ENCODE data around the gene PPA2.
"Not testable (repeated sequence)": the region's sequence is repeated elsewhere in the genome, so short reads cannot be mapped to it uniquely, and the experiment has no call there.

PPA2 gene

DNA sequence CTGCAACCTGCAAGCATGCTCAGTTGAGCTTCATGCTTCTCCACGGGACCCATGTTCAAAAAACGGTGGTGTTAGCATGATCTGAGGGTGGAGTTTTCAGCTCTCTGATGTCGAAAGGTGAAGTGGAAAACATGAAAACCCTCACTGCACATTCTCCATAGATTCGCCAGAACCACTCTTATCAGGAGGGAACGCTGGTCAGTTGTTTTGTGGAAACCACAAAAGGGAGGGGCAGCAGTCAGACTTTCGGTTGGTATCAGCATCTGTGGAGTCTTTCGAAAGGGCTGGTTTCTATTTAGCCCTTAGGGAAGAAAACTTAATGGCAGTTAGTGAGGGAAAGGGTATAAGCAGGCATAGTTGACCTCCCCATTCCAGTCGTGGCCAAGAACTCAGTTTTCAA is 12.6 kb downstream of the PPA2 start:
- H3K27me3 ChIP-seq (ENCODE audit: control insufficient read depth in 2 of 2, insufficient read depth in 2 of 2, low read length in 2 of 2): no peaks in the 10 kb centered on the region

DNA sequence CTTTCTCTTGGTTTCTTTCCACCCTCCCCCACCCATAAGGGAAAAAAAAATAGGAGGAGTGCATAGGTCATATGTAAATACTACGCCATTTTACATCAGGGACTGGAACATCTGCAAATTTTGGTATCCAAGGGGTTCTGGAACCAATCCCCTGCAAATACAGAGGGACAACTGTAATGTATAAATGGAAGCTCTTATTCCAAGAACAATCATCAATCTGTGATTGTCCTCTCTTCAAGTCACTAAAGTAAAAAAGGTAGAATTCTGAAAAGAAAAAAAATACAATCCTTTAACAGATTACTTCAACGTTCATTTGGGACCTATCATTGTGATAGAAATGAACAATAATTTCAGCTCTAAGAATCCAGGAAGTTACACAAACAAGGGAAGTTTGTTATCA is 13.6 kb downstream of the PPA2 start:
- peaks cover 0 to 12% of the 10 kb centered on the region in 2 donors for H3K36me3 ChIP-seq (ENCODE audit: control insufficient read depth in 2 of 2, insufficient read depth in 2 of 2, low read length in 2 of 2)
- no peaks in the 10 kb centered on the region for H3K9me3 ChIP-seq (ENCODE audit: control insufficient read depth in 2 of 2, low read length in 2 of 2)
- H3K4me3 ChIP-seq (ENCODE audit: low read length in 2 of 2): no peak overlapping the region
- H3K27ac ChIP-seq (ENCODE audit: low read depth in 2 of 2, low read length in 2 of 2): no peak overlapping the region
- H3K4me1 ChIP-seq (ENCODE audit: control insufficient read depth in 2 of 2, insufficient read depth in 2 of 2, low read length in 2 of 2): no peaks in the 10 kb centered on the region
- H3K9ac ChIP-seq (ENCODE audit: low read depth in 1 of 2, low read length in 2 of 2): no peak overlapping the region
- no peaks in the 10 kb centered on the region for H3K27me3 ChIP-seq (ENCODE audit: control insufficient read depth in 2 of 2, insufficient read depth in 2 of 2, low read length in 2 of 2)

More for the DNA sequence above, 12.6 kb downstream of the PPA2 start:
- peaks cover 0 to 7% of the 10 kb centered on the region in 2 donors for H3K36me3 ChIP-seq (ENCODE audit: control insufficient read depth in 2 of 2, insufficient read depth in 2 of 2, low read length in 2 of 2)
- H3K27ac ChIP-seq (ENCODE audit: low read depth in 2 of 2, low read length in 2 of 2): no peak overlapping the region
- H3K9ac ChIP-seq (ENCODE audit: low read depth in 1 of 2, low read length in 2 of 2): no peak overlapping the region
- no peak overlapping the region for H3K4me3 ChIP-seq (ENCODE audit: low read length in 2 of 2)
- no peaks in the 10 kb centered on the region for H3K9me3 ChIP-seq (ENCODE audit: control insufficient read depth in 2 of 2, low read length in 2 of 2)
- no peaks in the 10 kb centered on the region for H3K4me1 ChIP-seq (ENCODE audit: control insufficient read depth in 2 of 2, insufficient read depth in 2 of 2, low read length in 2 of 2)

DNA sequence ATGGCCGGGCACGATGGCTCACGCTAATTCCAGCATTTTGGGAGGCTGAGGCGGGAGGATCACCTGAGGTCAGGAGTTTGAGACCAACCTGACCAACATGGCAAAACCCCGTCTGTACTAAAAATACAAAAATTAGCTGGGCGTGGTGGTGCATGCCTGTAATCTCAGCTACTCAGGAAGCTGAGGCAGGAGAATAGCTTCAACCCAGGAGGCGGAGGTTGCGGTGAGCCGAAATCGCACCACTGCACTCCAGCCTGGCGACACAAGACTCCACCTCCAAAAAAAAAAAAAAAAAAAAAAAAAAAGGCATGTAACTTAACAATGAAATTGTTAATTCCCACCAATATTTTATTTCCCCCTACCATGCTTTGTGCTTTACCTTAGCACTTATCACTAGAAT is 15.3 kb downstream of the PPA2 start:
- not testable (repeated sequence) for H3K36me3 ChIP-seq (ENCODE audit: control insufficient read depth in 2 of 2, insufficient read depth in 2 of 2, low read length in 2 of 2); H3K4me1 ChIP-seq (ENCODE audit: control insufficient read depth in 2 of 2, insufficient read depth in 2 of 2, low read length in 2 of 2); H3K27me3 ChIP-seq (ENCODE audit: control insufficient read depth in 2 of 2, insufficient read depth in 2 of 2, low read length in 2 of 2); H3K9ac ChIP-seq (ENCODE audit: low read depth in 1 of 2, low read length in 2 of 2); H3K27ac ChIP-seq (ENCODE audit: low read depth in 2 of 2, low read length in 2 of 2); H3K4me3 ChIP-seq (ENCODE audit: low read length in 2 of 2); H3K9me3 ChIP-seq (ENCODE audit: control insufficient read depth in 2 of 2, low read length in 2 of 2)

DNA sequence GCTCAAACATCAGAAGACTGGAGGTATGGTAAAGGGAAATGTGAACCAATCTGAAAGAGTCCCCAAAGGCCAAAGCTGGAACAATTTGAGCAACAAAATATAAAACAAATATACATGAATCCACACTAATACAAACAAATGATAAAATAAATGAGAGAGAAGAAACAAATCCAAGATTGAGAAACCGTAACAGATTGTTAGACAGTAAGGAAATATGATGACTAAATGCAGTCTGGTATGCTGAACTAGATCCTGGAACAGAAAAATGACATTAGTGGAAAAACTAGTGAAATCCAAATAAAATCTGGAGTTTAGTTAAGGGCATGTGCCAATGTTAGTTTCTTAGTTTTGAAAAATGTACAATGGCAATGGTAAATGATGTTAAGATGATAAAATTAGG is 15.9 kb downstream of the PPA2 start:
- Histone ChIP-seq H3K36me3 (ENCODE audit: control insufficient read depth in 2 of 2, insufficient read depth in 2 of 2, low read length in 2 of 2) (peaks cover 2 to 8% of the 10 kb centered on the region in 2 donors), H3K9ac (ENCODE audit: low read depth in 1 of 2, low read length in 2 of 2) (no peak overlapping the region), H3K27me3 (ENCODE audit: control insufficient read depth in 2 of 2, insufficient read depth in 2 of 2, low read length in 2 of 2) (no peaks in the 10 kb centered on the region), H3K4me3 (ENCODE audit: low read length in 2 of 2) (no peak overlapping the region), H3K9me3 (ENCODE audit: control insufficient read depth in 2 of 2, low read length in 2 of 2) (no peaks in the 10 kb centered on the region), H3K4me1 (ENCODE audit: control insufficient read depth in 2 of 2, insufficient read depth in 2 of 2, low read length in 2 of 2) (no peaks in the 10 kb centered on the region), H3K27ac (ENCODE audit: low read depth in 2 of 2, low read length in 2 of 2) (no peak overlapping the region)

GRCh38 chr4:105455998-105456397 is 17.9 kb downstream of the PPA2 start:
- no peak overlapping the region for H3K4me3 ChIP-seq (ENCODE audit: low read length in 2 of 2)
- H3K4me1 ChIP-seq (ENCODE audit: control insufficient read depth in 2 of 2, insufficient read depth in 2 of 2, low read length in 2 of 2): no peaks in the 10 kb centered on the region
- H3K27me3 ChIP-seq (ENCODE audit: control insufficient read depth in 2 of 2, insufficient read depth in 2 of 2, low read length in 2 of 2): no peaks in the 10 kb centered on the region
- H3K27ac ChIP-seq (ENCODE audit: low read depth in 2 of 2, low read length in 2 of 2): no peak overlapping the region
- H3K36me3 ChIP-seq (ENCODE audit: control insufficient read depth in 2 of 2, insufficient read depth in 2 of 2, low read length in 2 of 2): peaks cover 7 to 16% of the 10 kb centered on the region in 2 donors
- no peaks in the 10 kb centered on the region for H3K9me3 ChIP-seq (ENCODE audit: control insufficient read depth in 2 of 2, low read length in 2 of 2)
- H3K9ac ChIP-seq (ENCODE audit: low read depth in 1 of 2, low read length in 2 of 2): no peak overlapping the region

DNA sequence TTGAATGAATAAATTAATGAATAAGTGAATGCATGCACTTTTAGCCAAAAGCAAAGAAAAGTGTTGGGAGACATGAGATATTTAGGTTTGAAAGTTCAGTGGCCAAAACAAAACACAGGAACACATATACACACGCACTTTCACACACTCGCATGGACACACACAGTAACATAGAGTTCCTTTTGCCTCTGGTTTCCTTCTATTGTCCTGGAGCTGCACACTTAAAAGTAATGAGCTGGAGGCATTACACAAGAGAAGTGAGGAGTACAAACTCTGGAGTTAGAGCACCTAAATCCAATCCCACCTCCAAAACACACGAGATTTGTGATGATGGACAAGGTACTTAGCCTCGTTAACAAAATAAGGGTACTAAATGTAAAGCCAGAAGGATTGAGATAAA is 18.7 kb downstream of the PPA2 start:
- H3K36me3 ChIP-seq (ENCODE audit: control insufficient read depth in 2 of 2, insufficient read depth in 2 of 2, low read length in 2 of 2): peaks cover 7 to 16% of the 10 kb centered on the region in 2 donors

GRCh38 chr4:105453550-105454205 is 20.2 kb downstream of the PPA2 start:
- H3K27ac ChIP-seq (ENCODE audit: low read depth in 2 of 2, low read length in 2 of 2): no peak overlapping the region
- H3K36me3 ChIP-seq (ENCODE audit: control insufficient read depth in 2 of 2, insufficient read depth in 2 of 2, low read length in 2 of 2): peaks cover 7 to 16% of the 10 kb centered on the region in 2 donors
- H3K4me3 ChIP-seq (ENCODE audit: low read length in 2 of 2): no peak overlapping the region
- no peaks in the 10 kb centered on the region for H3K27me3 ChIP-seq (ENCODE audit: control insufficient read depth in 2 of 2, insufficient read depth in 2 of 2, low read length in 2 of 2)
- H3K4me1 ChIP-seq (ENCODE audit: control insufficient read depth in 2 of 2, insufficient read depth in 2 of 2, low read length in 2 of 2): no peaks in the 10 kb centered on the region
- H3K9me3 ChIP-seq (ENCODE audit: control insufficient read depth in 2 of 2, low read length in 2 of 2): no peaks in the 10 kb centered on the region
- H3K9ac ChIP-seq (ENCODE audit: low read depth in 1 of 2, low read length in 2 of 2): no peak overlapping the region

More for the DNA sequence above, 18.7 kb downstream of the PPA2 start:
- no peak overlapping the region for H3K27ac ChIP-seq (ENCODE audit: low read depth in 2 of 2, low read length in 2 of 2)
- H3K4me3 ChIP-seq (ENCODE audit: low read length in 2 of 2): no peak overlapping the region
- no peaks in the 10 kb centered on the region for H3K9me3 ChIP-seq (ENCODE audit: control insufficient read depth in 2 of 2, low read length in 2 of 2)
- no peak overlapping the region for H3K9ac ChIP-seq (ENCODE audit: low read depth in 1 of 2, low read length in 2 of 2)
- no peaks in the 10 kb centered on the region for H3K4me1 ChIP-seq (ENCODE audit: control insufficient read depth in 2 of 2, insufficient read depth in 2 of 2, low read length in 2 of 2)
- H3K27me3 ChIP-seq (ENCODE audit: control insufficient read depth in 2 of 2, insufficient read depth in 2 of 2, low read length in 2 of 2): no peaks in the 10 kb centered on the region

DNA sequence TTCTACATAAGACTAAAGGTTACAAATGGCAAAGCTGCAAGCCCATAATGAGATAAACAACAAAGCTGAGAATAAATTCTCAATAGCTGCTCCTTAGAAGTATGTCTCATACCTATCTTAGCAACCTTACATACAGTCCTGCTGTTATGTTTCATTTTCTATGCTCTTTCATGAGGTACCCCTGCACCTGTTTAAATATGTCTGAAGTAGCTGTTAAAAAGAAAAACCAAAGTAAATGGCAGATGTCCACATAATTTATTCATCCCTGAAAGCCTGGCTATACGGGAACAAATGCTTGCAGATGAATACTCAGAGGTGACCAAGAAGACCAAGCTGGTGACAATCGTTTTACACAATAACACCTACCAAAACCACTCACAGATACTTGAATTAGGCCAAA is 22.5 kb downstream of the PPA2 start:
- H3K4me3 ChIP-seq (ENCODE audit: low read length in 2 of 2): no peak overlapping the region
- H3K27ac ChIP-seq (ENCODE audit: low read depth in 2 of 2, low read length in 2 of 2): no peak overlapping the region
- H3K36me3 ChIP-seq (ENCODE audit: control insufficient read depth in 2 of 2, insufficient read depth in 2 of 2, low read length in 2 of 2): peaks cover 7 to 17% of the 10 kb centered on the region in 2 donors
- H3K27me3 ChIP-seq (ENCODE audit: control insufficient read depth in 2 of 2, insufficient read depth in 2 of 2, low read length in 2 of 2): no peaks in the 10 kb centered on the region
- H3K4me1 ChIP-seq (ENCODE audit: control insufficient read depth in 2 of 2, insufficient read depth in 2 of 2, low read length in 2 of 2): no peaks in the 10 kb centered on the region
- H3K9ac ChIP-seq (ENCODE audit: low read depth in 1 of 2, low read length in 2 of 2): no peak overlapping the region
- no peaks in the 10 kb centered on the region for H3K9me3 ChIP-seq (ENCODE audit: control insufficient read depth in 2 of 2, low read length in 2 of 2)

GRCh38 chr4:105440890-105441289 is 33.0 kb downstream of the PPA2 start:
- Histone ChIP-seq H3K4me1 (ENCODE audit: control insufficient read depth in 2 of 2, insufficient read depth in 2 of 2, low read length in 2 of 2) (no peaks in the 10 kb centered on the region), H3K27me3 (ENCODE audit: control insufficient read depth in 2 of 2, insufficient read depth in 2 of 2, low read length in 2 of 2) (no peaks in the 10 kb centered on the region), H3K9ac (ENCODE audit: low read depth in 1 of 2, low read length in 2 of 2) (no peak overlapping the region), H3K9me3 (ENCODE audit: control insufficient read depth in 2 of 2, low read length in 2 of 2) (peaks cover 0 to 4% of the 10 kb centered on the region in 2 donors), H3K27ac (ENCODE audit: low read depth in 2 of 2, low read length in 2 of 2) (no peak overlapping the region), H3K36me3 (ENCODE audit: control insufficient read depth in 2 of 2, insufficient read depth in 2 of 2, low read length in 2 of 2) (peaks cover 20 to 30% of the 10 kb centered on the region in 2 donors), H3K4me3 (ENCODE audit: low read length in 2 of 2) (no peak overlapping the region)

- H3K36me3 ChIP-seq (ENCODE audit: control insufficient read depth in 2 of 2, insufficient read depth in 2 of 2, low read length in 2 of 2): peaks cover 32 to 46% of the 10 kb centered on the region in 2 donors
- no peak overlapping the region for H3K27ac ChIP-seq (ENCODE audit: low read depth in 2 of 2, low read length in 2 of 2)
- peaks cover 0 to 4% of the 10 kb centered on the region in 2 donors for H3K9me3 ChIP-seq (ENCODE audit: control insufficient read depth in 2 of 2, low read length in 2 of 2)
- no peak overlapping the region for H3K9ac ChIP-seq (ENCODE audit: low read depth in 1 of 2, low read length in 2 of 2)
- no peaks in the 10 kb centered on the region for H3K27me3 ChIP-seq (ENCODE audit: control insufficient read depth in 2 of 2, insufficient read depth in 2 of 2, low read length in 2 of 2)
- H3K4me1 ChIP-seq (ENCODE audit: control insufficient read depth in 2 of 2, insufficient read depth in 2 of 2, low read length in 2 of 2): no peaks in the 10 kb centered on the region
- H3K4me3 ChIP-seq (ENCODE audit: low read length in 2 of 2): no peak overlapping the region
These were observed 36.2 kb downstream of the PPA2 start for GRCh38 chr4:105437637-105438036.
